Stimulated activated CD8-positive, alpha-beta memory T cell treated with anti-CD3 and anti-CD28 coated beads, Interleukin-7, amount 100 ng/mL, for 1 hour (primary cell): Measurements from ENCODE around the gene SMARCD1.

ENCODE experiments used
- DNase-seq, 2 donors: peaks; one replicate each; pipeline ENCODE4 v3.0.0-alpha.2; 2020; ENCODE audit warnings: low read depth in 2 of 2

Gene SMARCD1

GRCh38 chr12:50104417-50105366 is 19.6 kb downstream of the SMARCD1 start:
- DNase-seq: no peak

- no peak for DNase-seq
Observed at GRCh38 chr12:50105913-50106450, 20.8 kb downstream of the SMARCD1 start.

- no peak for DNase-seq
Observed at GRCh38 chr12:50106907-50107306, 21.8 kb downstream of the SMARCD1 start.

GRCh38 chr12:50107416-50108268 is 22.5 kb downstream of the SMARCD1 start:
- no peak for DNase-seq

- DNase-seq: no peak
Observed at GRCh38 chr12:50109319-50109718, 24.2 kb downstream of the SMARCD1 start.

- DNase-seq: no peak
Observed at GRCh38 chr12:50110127-50110761, 25.1 kb downstream of the SMARCD1 start.

- no peak for DNase-seq
Observed at GRCh38 chr12:50110762-50111351, 25.7 kb downstream of the SMARCD1 start.

- DNase-seq: no peak
Observed at GRCh38 chr12:50111395-50111692, 26.2 kb downstream of the SMARCD1 start.

- peak; percentile 98 to 99 for DNase-seq
Observed at GRCh38 chr12:50111693-50112455, 26.7 kb downstream of the SMARCD1 start, which contains the start of gene COX14. Gene COX14 (plus strand): TSS chr12:50112236. CDS start chr12:50120044, 7,808 bp downstream.

GRCh38 chr12:50112456-50113218 is 27.5 kb downstream of the SMARCD1 start:
- DNase-seq: no peak

- DNase-seq: no peak
Observed at GRCh38 chr12:50117057-50117622, 32.0 kb downstream of the SMARCD1 start.

GRCh38 chr12:50119387-50119786 is 34.2 kb downstream of the SMARCD1 start:
- DNase-seq: no peak

- no peak for DNase-seq
Observed at GRCh38 chr12:50120521-50120920, 35.4 kb downstream of the SMARCD1 start.

- no peak for DNase-seq
Observed at GRCh38 chr12:50120953-50121352, 35.8 kb downstream of the SMARCD1 start.

GRCh38 chr12:50121641-50122040 is 36.5 kb downstream of the SMARCD1 start:
- DNase-seq: no peak

- DNase-seq: no peak
Observed at GRCh38 chr12:50123203-50123602, 38.1 kb downstream of the SMARCD1 start.

GRCh38 chr12:50127546-50127945 is 42.4 kb downstream of the SMARCD1 start:
- no peak for DNase-seq

- no peak for DNase-seq
Observed at GRCh38 chr12:50129290-50129689, 44.1 kb downstream of the SMARCD1 start.

GRCh38 chr12:50132505-50133135 is 47.5 kb downstream of the SMARCD1 start:
- no peak for DNase-seq
